Caco-2 (cell line): ENCODE measurements around the gene HAO1. TPM values are rescaled to one million over a fixed set of nuclear protein-coding genes. Genes with fewer than 3 reads are reported as not detected.

ENCODE experiments used
- BruUV-seq: library from RNA; stranded (reverse); fragments of 400-500 nt; replicated peaks from 2 replicates; lab custom pipeline; 2021; lab: Mats Ljungman, UMichigan
- CTCF ChIA-PET: fragments of 300-600 bp; sonication (Branson Sonifier 250); formaldehyde crosslinking; loops from one replicate; lab custom pipeline; 2022; ENCODE audit warnings: antibody characterized with exemption; lab: Charles Lee
- POLR2A ChIA-PET: fragments of 300-600 bp; sonication (Branson Sonifier 250); formaldehyde crosslinking; loops from one replicate; lab custom pipeline; 2022; ENCODE audit warnings: antibody characterized with exemption; lab: Charles Lee
- DNase-seq, 2 experiments: peaks; one replicate each; pipeline versions ENCODE4 v3.0.0 to v3.0.0-alpha.2; 2020 to 2022
- H3K27me3 ChIP-seq: replicated peaks from 2 replicates; pipeline ENCODE4 v1.6.0; 2011; ENCODE audit warnings: low read length; ENCODE audit not compliant: control insufficient read depth, insufficient read depth
- H3K36me3 ChIP-seq: 2 replicates; pipeline ENCODE4 v1.5.1; 2011; ENCODE audit warnings: low read length; ENCODE audit not compliant: control insufficient read depth, insufficient read depth
- H3K4me1 ChIP-seq: fragments of 250-450 bp; sonication (Bioruptor Pico); 2 replicates; pipeline ENCODE4 v1.5.1; 2020; ENCODE audit warnings: mild to moderate bottlenecking
- H3K4me3 ChIP-seq: 2 replicates; pipeline ENCODE4 v1.5.1; 2011; ENCODE audit warnings: low read depth, mild to moderate bottlenecking, control low read depth, low read length
- H3K9me3 ChIP-seq: fragments of 250-450 bp; sonication (Bioruptor Pico); 2 replicates; pipeline ENCODE4 v1.5.1; 2020; ENCODE audit warnings: mild to moderate bottlenecking, moderate library complexity
- H3K27ac Mint-ChIP-seq: one replicate; pipeline ENCODE4 v1.8.0; 2022; ENCODE audit warnings: mixed read lengths; ENCODE audit not compliant: unreplicated experiment
- H3K27me3 Mint-ChIP-seq: one replicate; pipeline ENCODE4 v1.8.0; 2022; ENCODE audit warnings: mixed read lengths; ENCODE audit not compliant: insufficient read depth, unreplicated experiment
- H3K36me3 Mint-ChIP-seq: one replicate; pipeline ENCODE4 v1.8.0; 2022; ENCODE audit warnings: mild to moderate bottlenecking, mixed read lengths; ENCODE audit not compliant: insufficient read depth, unreplicated experiment
- H3K4me1 Mint-ChIP-seq: one replicate; pipeline ENCODE4 v1.8.0; 2022; ENCODE audit warnings: low read depth, mixed read lengths; ENCODE audit not compliant: unreplicated experiment
- H3K4me3 Mint-ChIP-seq: one replicate; pipeline ENCODE4 v1.8.0; 2022; ENCODE audit warnings: mild to moderate bottlenecking, moderate library complexity, mixed read lengths; ENCODE audit not compliant: unreplicated experiment
- H3K9me3 Mint-ChIP-seq: one replicate; pipeline ENCODE4 v1.8.0; 2022; ENCODE audit warnings: mixed read lengths; ENCODE audit not compliant: unreplicated experiment
- CTCF ChIP-seq, 2 experiments: fragments of 200-600 bp in 1 of 2; IDR thresholded peaks; 1 replicate in 1 of 2; 2 replicates in 1 of 2; pipeline versions ENCODE4 v1.5.1 to v1.8.0; 2011 to 2022; ENCODE audit warnings: antibody characterized with exemption in 1 of 2, control low read depth in 1 of 2, inconsistent platforms in 1 of 2, low read depth in 1 of 2, low read length in 1 of 2, mild to moderate bottlenecking in 1 of 2, moderate library complexity in 1 of 2; ENCODE audit not compliant: insufficient read depth in 1 of 2, severe bottlenecking in 1 of 2, unreplicated experiment in 1 of 2
- intact Hi-C: fragments of 100-400 bp; cut with micrococcal nuclease; formaldehyde crosslinking; loops from one replicate; pipeline ENCODE4 v1.10.0; 2022; ENCODE audit not compliant: unreplicated experiment
- total RNA-seq: library from RNA; stranded (reverse); gene quantifications from 2 replicates; pipeline ENCODE4 v1.2.3, GENCODE V29; 2022

HAO1 gene
- total RNA-seq, 1 experiment from 2014 or later, result not detected

GRCh38 chr20:7935027-7935551 lies 5.2 kb downstream of the HAO1 start:
- no peak for DNase-seq
- ChIA-PET CTCF (no interaction called here), POLR2A (no interaction called here)
- H3K36me3 ChIP-seq, result no peaks in the 10 kb centered on the region
- H3K27me3 ChIP-seq, result no peaks in the 10 kb centered on the region
- H3K9me3 ChIP-seq, result no peaks in the 10 kb centered on the region
- H3K27ac Mint-ChIP-seq, result no peak overlapping the region
- H3K4me3 ChIP-seq, result no peak overlapping the region
- BruUV-seq, result no TSS peak
- no peaks in the 10 kb centered on the region for H3K36me3 Mint-ChIP-seq
- no peaks in the 10 kb centered on the region for H3K9me3 Mint-ChIP-seq
- H3K27me3 Mint-ChIP-seq, result peaks cover 14% of the 10 kb centered on the region
- no peak for TF ChIP-seq CTCF (IDR thresholded peaks at IDR 0.05; ENCODE audit: insufficient read depth in 1 of 2, low read depth in 1 of 2, low read length in 1 of 2, severe bottlenecking in 1 of 2, unreplicated experiment in 1 of 2)
- intact Hi-C loops, result no loop called here
- H3K4me1 ChIP-seq, result no peaks in the 10 kb centered on the region
- no peak overlapping the region for H3K4me3 Mint-ChIP-seq
- H3K4me1 Mint-ChIP-seq, result peaks cover 4% of the 10 kb centered on the region

GRCh38 chr20:7933346-7933745 lies 6.9 kb downstream of the HAO1 start:
- H3K4me3 Mint-ChIP-seq, result no peak overlapping the region
- TF ChIP-seq CTCF (IDR thresholded peaks at IDR 0.05; ENCODE audit: insufficient read depth in 1 of 2, low read depth in 1 of 2, low read length in 1 of 2, severe bottlenecking in 1 of 2, unreplicated experiment in 1 of 2), result no peak
- H3K36me3 Mint-ChIP-seq, result no peaks in the 10 kb centered on the region
- POLR2A ChIA-PET, result no interaction called here
- H3K27me3 Mint-ChIP-seq, result peaks cover 11% of the 10 kb centered on the region
- intact Hi-C loops, result no loop called here
- H3K27ac Mint-ChIP-seq, result no peak overlapping the region
- Histone ChIP-seq H3K36me3 (no peaks in the 10 kb centered on the region), H3K27me3 (no peaks in the 10 kb centered on the region; the same call in 1 of the 2 replicates), H3K9me3 (no peaks in the 10 kb centered on the region), H3K4me3 (no peak overlapping the region), H3K4me1 (no peaks in the 10 kb centered on the region)
- BruUV-seq, result no TSS peak
- H3K9me3 Mint-ChIP-seq, result no peaks in the 10 kb centered on the region
- CTCF ChIA-PET, result no interaction called here
- H3K4me1 Mint-ChIP-seq, result peaks cover 4% of the 10 kb centered on the region
- DNase-seq, result no peak

- Mint-ChIP-seq H3K9me3 (no peaks in the 10 kb centered on the region), H3K4me1 (no peaks in the 10 kb centered on the region), H3K27me3 (peaks cover 6% of the 10 kb centered on the region), H3K4me3 (no peak overlapping the region), H3K36me3 (no peaks in the 10 kb centered on the region), H3K27ac (no peak overlapping the region)
- H3K4me3 ChIP-seq, result no peak overlapping the region
- BruUV-seq, result no TSS peak
- ChIA-PET POLR2A (no interaction called here), CTCF (no interaction called here)
- no peaks in the 10 kb centered on the region for H3K9me3 ChIP-seq
- H3K4me1 ChIP-seq, result no peaks in the 10 kb centered on the region
- DNase-seq, result no peak
- no peak for TF ChIP-seq CTCF (IDR thresholded peaks at IDR 0.05; ENCODE audit: insufficient read depth in 1 of 2, low read depth in 1 of 2, low read length in 1 of 2, severe bottlenecking in 1 of 2, unreplicated experiment in 1 of 2)
- no peaks in the 10 kb centered on the region for H3K36me3 ChIP-seq
- intact Hi-C loops, result no loop called here
- no peaks in the 10 kb centered on the region; the same call in 1 of the 2 replicates for H3K27me3 ChIP-seq
Measured at GRCh38 chr20:7930343-7930742, 9.9 kb downstream of the HAO1 start.
